22Rv1 (cell line): ENCODE data around the gene SGK1.
"Not testable (repeated sequence)": the region's sequence is repeated elsewhere in the genome, so short reads cannot be mapped to it uniquely, and the experiment has no call there.

Experiments
- H3K27ac ChIP-seq: fragments of 450-650 bp; 2 replicates; pipeline ENCODE4 v1.5.1; 2017
- ZFX ChIP-seq: fragments of 450-650 bp; IDR thresholded peaks from 2 replicates; pipeline ENCODE4 v1.6.1; 2017; ENCODE audit warnings: antibody characterized with exemption, borderline replicate concordance
- TF ChIP-seq, protein P1 (sequence below): fragments of 450-650 bp; IDR thresholded peaks from 2 replicates; pipeline ENCODE4 v1.5.1; 2017; ENCODE audit warnings: mild to moderate bottlenecking

The SGK1 gene

DNA sequence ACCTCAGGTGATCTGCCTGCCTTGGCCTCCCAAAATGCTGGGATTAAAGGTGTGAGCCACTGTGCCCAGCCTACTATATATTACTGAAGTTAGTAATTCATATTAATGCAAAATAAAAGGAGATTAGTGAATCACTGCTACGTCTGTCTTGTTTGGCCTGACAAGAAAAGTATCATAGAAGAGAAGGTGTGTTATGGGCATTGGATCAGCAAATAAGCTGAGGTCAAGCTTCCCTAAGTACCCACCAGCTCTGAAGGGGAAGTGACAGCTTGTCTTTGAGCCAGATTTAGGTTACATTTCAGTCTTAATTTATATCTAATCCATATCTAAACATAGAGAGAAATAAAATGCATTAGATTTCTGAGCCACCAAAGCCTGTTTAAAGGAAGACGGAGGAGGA, 7.1 kb downstream of the SGK1 start:
- no peak overlapping the region for H3K27ac ChIP-seq
- no peak for TF ChIP-seq ZFX
- TF ChIP-seq, protein P1, sequence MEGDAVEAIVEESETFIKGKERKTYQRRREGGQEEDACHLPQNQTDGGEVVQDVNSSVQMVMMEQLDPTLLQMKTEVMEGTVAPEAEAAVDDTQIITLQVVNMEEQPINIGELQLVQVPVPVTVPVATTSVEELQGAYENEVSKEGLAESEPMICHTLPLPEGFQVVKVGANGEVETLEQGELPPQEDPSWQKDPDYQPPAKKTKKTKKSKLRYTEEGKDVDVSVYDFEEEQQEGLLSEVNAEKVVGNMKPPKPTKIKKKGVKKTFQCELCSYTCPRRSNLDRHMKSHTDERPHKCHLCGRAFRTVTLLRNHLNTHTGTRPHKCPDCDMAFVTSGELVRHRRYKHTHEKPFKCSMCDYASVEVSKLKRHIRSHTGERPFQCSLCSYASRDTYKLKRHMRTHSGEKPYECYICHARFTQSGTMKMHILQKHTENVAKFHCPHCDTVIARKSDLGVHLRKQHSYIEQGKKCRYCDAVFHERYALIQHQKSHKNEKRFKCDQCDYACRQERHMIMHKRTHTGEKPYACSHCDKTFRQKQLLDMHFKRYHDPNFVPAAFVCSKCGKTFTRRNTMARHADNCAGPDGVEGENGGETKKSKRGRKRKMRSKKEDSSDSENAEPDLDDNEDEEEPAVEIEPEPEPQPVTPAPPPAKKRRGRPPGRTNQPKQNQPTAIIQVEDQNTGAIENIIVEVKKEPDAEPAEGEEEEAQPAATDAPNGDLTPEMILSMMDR: no peak

DNA sequence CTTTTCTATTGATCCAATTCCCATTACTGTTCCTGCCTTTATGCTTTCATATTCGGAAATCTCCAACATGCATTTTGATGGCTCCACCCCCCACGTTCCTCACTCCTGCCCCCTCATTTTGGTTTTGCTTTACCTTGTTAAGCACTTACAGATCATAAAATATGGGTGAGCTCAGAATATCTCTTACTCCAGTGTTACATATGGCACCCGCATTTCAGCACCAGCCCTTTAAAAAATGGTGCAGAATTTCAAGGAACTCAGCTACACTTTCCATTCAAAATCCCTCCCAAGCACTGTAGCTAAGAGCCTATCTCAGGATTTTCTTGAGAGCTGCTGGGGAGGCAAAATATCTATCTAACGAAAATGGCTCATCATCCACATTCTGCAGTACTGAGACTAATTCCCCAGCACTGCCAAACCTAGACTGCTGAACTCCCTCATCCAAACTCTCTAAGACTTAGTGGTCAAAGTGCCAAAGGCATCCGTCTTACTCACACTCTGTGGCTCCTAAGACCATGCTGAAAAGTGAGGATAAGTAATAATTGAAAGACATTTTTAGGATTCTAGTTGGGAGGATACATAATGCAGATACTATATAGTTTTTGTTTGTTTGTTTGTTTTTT, 7.8 kb downstream of the SGK1 start:
- H3K27ac ChIP-seq: no peak overlapping the region
- no peak for TF ChIP-seq ZFX
- TF ChIP-seq, protein P1: no peak

DNA sequence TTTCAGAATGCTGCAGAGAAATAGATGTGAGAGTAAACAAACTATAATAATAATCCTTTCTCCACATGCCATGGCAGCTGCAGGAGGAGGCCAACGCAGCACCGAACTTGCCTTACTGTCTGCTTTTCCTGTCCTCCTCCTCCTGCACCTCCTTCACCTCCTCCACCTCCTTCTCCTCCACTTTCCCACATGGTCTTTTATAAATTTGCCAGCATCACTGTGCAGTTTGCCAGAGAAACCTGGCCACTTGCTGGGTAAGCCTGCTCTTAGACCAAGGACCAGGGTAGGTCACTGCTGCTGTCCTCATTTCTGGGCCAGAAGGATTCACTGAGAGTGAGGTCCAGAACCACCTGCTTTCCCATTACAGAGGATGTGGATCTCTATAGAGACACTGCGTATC, 8.7 kb downstream of the SGK1 start:
- no peak for TF ChIP-seq ZFX
- TF ChIP-seq, protein P1: no peak
- no peak overlapping the region for H3K27ac ChIP-seq

DNA sequence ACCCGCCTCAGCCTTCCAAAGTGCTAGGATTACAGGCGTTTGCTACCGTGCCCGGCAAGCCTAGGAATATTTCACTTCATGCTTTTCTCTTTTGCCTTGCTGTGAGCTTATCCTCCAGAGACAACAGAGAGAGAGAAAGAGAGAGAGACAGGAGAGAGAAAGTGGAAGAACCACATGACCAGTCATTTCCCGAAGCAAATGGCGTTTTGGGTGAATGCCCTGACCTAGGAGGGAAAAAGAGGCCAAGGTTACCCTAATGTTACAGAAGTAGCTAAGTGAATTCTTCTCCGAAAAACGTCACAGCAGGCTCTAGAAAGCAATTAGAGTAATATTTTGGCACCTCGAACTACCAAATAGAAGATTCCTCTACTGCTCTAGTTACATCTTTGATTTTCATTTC, 9.1 kb downstream of the SGK1 start:
- TF ChIP-seq, protein P1: no peak
- no peak for TF ChIP-seq ZFX
- no peak overlapping the region for H3K27ac ChIP-seq

DNA sequence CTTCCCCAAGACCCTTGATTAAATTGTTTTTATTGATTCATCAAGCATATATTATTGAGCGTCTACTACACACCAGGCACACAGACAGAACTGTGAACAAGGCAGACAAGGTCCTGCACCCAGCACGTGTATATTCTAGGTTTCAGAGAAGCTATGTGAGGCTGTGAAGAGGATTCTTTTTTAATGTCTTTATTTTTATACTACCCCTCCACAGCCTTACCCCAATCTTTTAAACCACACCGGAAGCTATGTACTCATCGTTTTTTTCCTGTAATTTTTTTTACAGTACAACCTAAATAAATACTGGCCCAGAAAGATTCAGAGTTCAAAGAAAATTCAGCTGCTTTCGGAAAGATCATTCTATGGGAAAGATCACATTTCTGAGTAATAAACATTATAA, 10.0 kb downstream of the SGK1 start:
- no peak overlapping the region for H3K27ac ChIP-seq
- TF ChIP-seq, protein P1: no peak
- no peak for TF ChIP-seq ZFX

DNA sequence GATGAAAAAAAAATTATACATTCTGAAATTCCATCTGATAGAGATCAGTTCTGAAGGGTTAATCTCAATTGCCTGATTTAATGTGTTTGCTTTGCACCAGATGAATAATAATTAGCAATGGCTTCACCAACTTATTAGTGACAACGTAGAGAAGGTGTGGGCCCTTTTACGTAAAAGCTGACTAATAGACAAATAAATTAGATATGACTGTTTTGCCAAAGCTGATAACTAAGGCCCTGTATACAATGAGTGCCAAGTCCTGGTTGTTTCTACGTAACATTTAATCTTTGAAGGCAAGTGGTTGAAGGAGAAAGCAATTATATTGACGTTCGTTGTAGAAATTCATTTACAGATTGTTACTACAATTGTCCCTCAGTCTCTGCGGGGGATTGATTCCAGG, 10.8 kb downstream of the SGK1 start:
- TF ChIP-seq ZFX: no peak
- TF ChIP-seq, protein P1: no peak
- H3K27ac ChIP-seq: no peak overlapping the region

DNA sequence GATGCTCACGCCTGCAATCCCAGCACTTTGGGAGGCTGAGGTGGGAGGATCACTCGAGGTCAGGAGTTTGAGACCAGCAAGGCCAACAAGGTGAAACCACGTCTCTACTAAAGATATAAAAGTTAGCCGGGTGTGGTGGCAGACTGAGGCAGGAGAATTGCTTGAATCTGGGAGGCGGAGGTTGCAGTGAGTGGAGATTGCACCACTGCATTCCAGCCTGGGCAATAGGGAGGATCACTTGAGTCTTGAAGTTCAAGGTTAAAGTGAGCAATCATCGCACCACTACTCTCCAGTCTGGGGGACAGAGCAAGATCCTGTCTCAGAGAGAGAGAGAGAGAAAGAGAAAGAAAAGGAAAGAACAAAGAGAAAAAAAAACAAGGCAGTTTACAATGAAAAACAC, 13.5 kb downstream of the SGK1 start:
- not testable (repeated sequence) for H3K27ac ChIP-seq

DNA sequence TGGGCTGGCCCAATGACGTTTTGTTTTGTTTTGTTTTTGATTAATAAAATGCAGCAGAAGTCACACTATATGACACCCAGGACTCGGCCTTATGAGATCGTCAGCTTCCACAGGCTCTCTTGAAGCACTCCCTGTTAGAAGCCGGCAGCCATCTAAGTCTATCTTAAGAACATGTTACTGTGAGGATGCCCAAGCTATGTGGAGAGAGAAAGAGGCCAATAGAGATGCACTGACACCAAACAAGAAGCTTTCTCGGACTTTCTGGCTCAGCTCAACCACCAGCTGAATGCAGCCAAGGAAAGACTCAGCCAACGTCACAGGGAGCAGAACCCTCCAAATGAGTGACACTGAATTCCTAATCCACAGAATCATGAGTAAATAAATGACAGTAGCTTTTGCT, 14.0 kb downstream of the SGK1 start:
- TF ChIP-seq ZFX: no peak
- TF ChIP-seq, protein P1: no peak
- H3K27ac ChIP-seq: no peak overlapping the region
